ENCODE results near the gene SLC30A1. TPM values are rescaled to one million over a fixed set of nuclear protein-coding genes. Genes with fewer than 3 reads are reported as not detected.

SLC30A1 gene
- total RNA-seq, 1 experiment from 2014 or later = 9.7 TPM

DNA sequence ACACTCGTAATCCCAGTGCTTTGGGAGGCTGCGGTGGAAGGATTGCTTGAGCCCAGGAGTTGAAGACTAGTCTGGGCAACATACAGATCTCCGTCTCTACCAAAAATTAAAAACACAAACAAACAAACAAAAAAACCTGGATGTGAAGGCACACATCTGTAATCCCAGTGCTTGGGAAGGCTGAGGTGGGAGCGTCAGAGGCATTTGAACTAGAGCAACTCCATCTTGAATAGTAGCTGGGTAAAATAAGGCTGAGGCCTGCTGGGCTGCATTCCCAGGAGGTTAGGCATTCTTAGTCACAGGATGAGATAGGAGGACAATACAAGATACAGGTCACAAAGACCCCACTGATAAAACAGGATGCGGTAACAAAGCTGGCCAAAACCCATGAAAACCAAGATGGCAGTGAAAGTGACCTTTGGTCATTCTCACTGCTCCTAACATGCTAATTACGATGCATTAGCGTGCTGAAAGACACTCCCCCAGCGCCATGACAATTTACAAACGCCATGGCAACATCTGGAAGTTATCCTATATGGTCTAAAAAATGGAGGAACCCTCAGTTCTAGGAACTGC, 53.8 kb downstream of the SLC30A1 start:
- Histone ChIP-seq H3K27me3 (ENCODE audit: insufficient read depth, low read length) (peaks cover 5% of the 10 kb centered on the region; the same call in 1 of the 2 replicates), H3K4me2 (ENCODE audit: low read length) (no peak overlapping the region), H4K20me1 (ENCODE audit: insufficient read depth) (no peaks in the 10 kb centered on the region), H3K79me2 (ENCODE audit: insufficient read depth, low read length) (no peaks in the 10 kb centered on the region), H3K4me3 (replicated peaks in 1 of 2; ENCODE audit: low read depth in 1 of 2, low read length in 2 of 2) (no peak overlapping the region), H3K27ac (ENCODE audit: low read depth, low read length) (no peak overlapping the region), H3K9ac (ENCODE audit: low read length) (no peak overlapping the region), H3K4me1 (ENCODE audit: control insufficient read depth in 1 of 2, insufficient read depth in 2 of 2, low read length in 2 of 2) (no peaks in the 10 kb centered on the region), H3K9me3 (ENCODE audit: control insufficient read depth in 1 of 2, insufficient read depth in 1 of 2, low read depth in 1 of 2, low read length in 2 of 2) (no peaks in the 10 kb centered on the region), H3K9me2 (ENCODE audit: insufficient read depth) (no peaks in the 10 kb centered on the region), H3K36me3 (ENCODE audit: control insufficient read depth in 1 of 2, insufficient read depth in 2 of 2, low read length in 2 of 2) (no peaks in the 10 kb centered on the region), H2AFZ (ENCODE audit: low read depth, low read length, poor library complexity, severe bottlenecking) (no peak overlapping the region)
- TF ChIP-seq EZH2phosphoT487 (IDR thresholded peaks at IDR 0.05; ENCODE audit: borderline replicate concordance) = no peak
- TF ChIP-seq CBX3 (IDR thresholded peaks at IDR 0.05; ENCODE audit: low read depth) = no peak
- no peak for TF ChIP-seq EZH2 (IDR thresholded peaks at IDR 0.05)
- TF ChIP-seq ELF1 (IDR thresholded peaks at IDR 0.05; ENCODE audit: borderline replicate concordance, low read depth) = no peak
- TF ChIP-seq RAD21 (IDR thresholded peaks at IDR 0.05; ENCODE audit: low read depth) = no peak
- TF ChIP-seq, protein P1, sequence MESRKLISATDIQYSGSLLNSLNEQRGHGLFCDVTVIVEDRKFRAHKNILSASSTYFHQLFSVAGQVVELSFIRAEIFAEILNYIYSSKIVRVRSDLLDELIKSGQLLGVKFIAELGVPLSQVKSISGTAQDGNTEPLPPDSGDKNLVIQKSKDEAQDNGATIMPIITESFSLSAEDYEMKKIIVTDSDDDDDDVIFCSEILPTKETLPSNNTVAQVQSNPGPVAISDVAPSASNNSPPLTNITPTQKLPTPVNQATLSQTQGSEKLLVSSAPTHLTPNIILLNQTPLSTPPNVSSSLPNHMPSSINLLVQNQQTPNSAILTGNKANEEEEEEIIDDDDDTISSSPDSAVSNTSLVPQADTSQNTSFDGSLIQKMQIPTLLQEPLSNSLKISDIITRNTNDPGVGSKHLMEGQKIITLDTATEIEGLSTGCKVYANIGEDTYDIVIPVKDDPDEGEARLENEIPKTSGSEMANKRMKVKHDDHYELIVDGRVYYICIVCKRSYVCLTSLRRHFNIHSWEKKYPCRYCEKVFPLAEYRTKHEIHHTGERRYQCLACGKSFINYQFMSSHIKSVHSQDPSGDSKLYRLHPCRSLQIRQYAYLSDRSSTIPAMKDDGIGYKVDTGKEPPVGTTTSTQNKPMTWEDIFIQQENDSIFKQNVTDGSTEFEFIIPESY (IDR thresholded peaks at IDR 0.05; ENCODE audit: extremely low read depth, insufficient replicate concordance, low read length) = no peak
- TF ChIP-seq SRF (IDR thresholded peaks at IDR 0.05; ENCODE audit: low read depth) = no peak
- no peak for TF ChIP-seq EGR1 (IDR thresholded peaks at IDR 0.05; ENCODE audit: low read depth)
- TF ChIP-seq JUND (IDR thresholded peaks at IDR 0.05) = no peak
- TF ChIP-seq POLR2A (IDR thresholded peaks at IDR 0.05; ENCODE audit: borderline replicate concordance, extremely low read depth, insufficient read depth, insufficient read length) = no peak
- TF ChIP-seq ZFX (IDR thresholded peaks at IDR 0.05) = no peak
- TF ChIP-seq CTCF (IDR thresholded peaks at IDR 0.05 in 2 of 3, conservative IDR thresholded peaks at IDR 0.05 in 1 of 3; ENCODE audit: borderline replicate concordance in 1 of 3, insufficient read depth in 1 of 3, low read depth in 2 of 3, low read length in 2 of 3) = no peak
- TF ChIP-seq SP1 (IDR thresholded peaks at IDR 0.05; ENCODE audit: low read depth) = no peak
- TF ChIP-seq ZNF274 (IDR thresholded peaks at IDR 0.05; ENCODE audit: low read depth, low read length) = no peak
- TF ChIP-seq, protein P2, sequence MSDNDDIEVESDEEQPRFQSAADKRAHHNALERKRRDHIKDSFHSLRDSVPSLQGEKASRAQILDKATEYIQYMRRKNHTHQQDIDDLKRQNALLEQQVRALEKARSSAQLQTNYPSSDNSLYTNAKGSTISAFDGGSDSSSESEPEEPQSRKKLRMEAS (IDR thresholded peaks at IDR 0.05) = no peak
- TF ChIP-seq, protein P3, sequence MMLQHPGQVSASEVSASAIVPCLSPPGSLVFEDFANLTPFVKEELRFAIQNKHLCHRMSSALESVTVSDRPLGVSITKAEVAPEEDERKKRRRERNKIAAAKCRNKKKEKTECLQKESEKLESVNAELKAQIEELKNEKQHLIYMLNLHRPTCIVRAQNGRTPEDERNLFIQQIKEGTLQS (IDR thresholded peaks at IDR 0.05) = no peak
- POLR2A ChIA-PET = no interaction called here
- RAD21 ChIA-PET (ENCODE audit: low non-redundant PET in 1 of 2, low total read pairs in 2 of 2, uncharacterized antibody in 2 of 2, unreplicated experiment in 2 of 2) = no interaction called here
- DNase-seq (ENCODE audit: low read depth, low spot score) (no peak), ATAC-seq (no peak)
- intact Hi-C loops (cut with micrococcal nuclease) = no loop called here
- BruUV-seq (replicated peaks) = no TSS peak
- CTCF ChIA-PET = interaction anchor here (2.0 kb wide), 1 partner anchor 10 kb away, joined by 8 read pairs; no protein-coding TSS in a partner anchor

Measured in HCT116 (cell line).